H1 (cell line): ENCODE results near the gene ATP11A. TPM values are rescaled to one million over a fixed set of nuclear protein-coding genes. Genes with fewer than 3 reads are reported as not detected.

Experiments
- CTCF ChIA-PET: fragments of 300-600 bp; sonication (Branson Sonifier 250); formaldehyde crosslinking; loops from one replicate; lab custom pipeline; 2021; ENCODE audit not compliant: partially characterized antibody; lab: Charles Lee
- POLR2A ChIA-PET: fragments of 300-600 bp; sonication (Branson Sonifier 250); formaldehyde crosslinking; loops from one replicate; lab custom pipeline; 2021; ENCODE audit warnings: inconsistent platforms; ENCODE audit not compliant: partially characterized antibody; lab: Charles Lee
- DNase-seq, 2 experiments: peaks; one replicate each; pipeline versions ENCODE4 v3.0.0 to v3.0.0-alpha.2; 2010 to 2022; ENCODE audit warnings: low spot score in 2 of 2, low read depth in 1 of 2, mixed read lengths in 1 of 2
- FAIRE-seq: peaks from 2 replicates; lab custom pipeline; 2011; peaks lifted over from hg19 to GRCh38; lab: Jason Lieb, UNC
- H2AFZ ChIP-seq: 2 replicates; pipeline ENCODE4 v1.8.1; 2012; ENCODE audit warnings: low read length, inconsistent platforms
- H2AK5ac ChIP-seq: 2 replicates; pipeline ENCODE4 v1.6.1; 2013; ENCODE audit warnings: low read depth, low read length
- H2BK120ac ChIP-seq: replicated peaks from 2 replicates; pipeline ENCODE3; 2013; ENCODE audit warnings: low read depth, low read length, inconsistent platforms
- H2BK12ac ChIP-seq: 2 replicates; pipeline ENCODE4 v1.6.1; 2013; ENCODE audit warnings: low read depth, low read length
- H2BK15ac ChIP-seq: 2 replicates; pipeline ENCODE4 v1.6.1; 2013; ENCODE audit warnings: low read length
- H2BK20ac ChIP-seq: 2 replicates; pipeline ENCODE4 v1.6.1; 2013; ENCODE audit warnings: low read length
- H2BK5ac ChIP-seq: 2 replicates; pipeline ENCODE4 v1.6.1; 2013; ENCODE audit warnings: low read depth, low read length
- H3K14ac ChIP-seq: 2 replicates; pipeline ENCODE4 v1.6.1; 2013; ENCODE audit warnings: inconsistent platforms; ENCODE audit not compliant: insufficient read length
- H3K18ac ChIP-seq: 2 replicates; pipeline ENCODE4 v1.6.1; 2013; ENCODE audit warnings: low read length; ENCODE audit errors: extremely low read depth
- H3K23ac ChIP-seq: 2 replicates; pipeline ENCODE4 v1.6.1; 2013; ENCODE audit warnings: inconsistent platforms; ENCODE audit not compliant: insufficient read length
- H3K23me2 ChIP-seq: 2 replicates; pipeline ENCODE4 v1.6.1; 2013; ENCODE audit warnings: low read depth, low read length
- H3K27ac ChIP-seq: 2 replicates; pipeline ENCODE4 v1.6.1; 2011; ENCODE audit warnings: low read depth, low read length, inconsistent platforms
- H3K27me3 ChIP-seq, 4 experiments: replicated peaks in 1 of 4; 1 replicate in 1 of 4; 2 replicates in 3 of 4; pipeline versions ENCODE4 v1.6.1 to v1.8.1; 2011 to 2013; ENCODE audit warnings: low read length in 3 of 4, mild to moderate bottlenecking in 3 of 4, inconsistent platforms in 2 of 4, mixed read lengths in 2 of 4, moderate library complexity in 1 of 4; ENCODE audit not compliant: control insufficient read depth in 3 of 4, insufficient read depth in 3 of 4; ENCODE audit errors: extremely low read depth in 1 of 4
- H3K36me3 ChIP-seq, 4 experiments: 2 replicates each; pipeline versions ENCODE4 v1.6.1 to v1.8.1; 2011 to 2013; ENCODE audit warnings: mild to moderate bottlenecking in 4 of 4, low read length in 3 of 4, moderate library complexity in 2 of 4, control low read depth in 1 of 4, inconsistent platforms in 1 of 4; ENCODE audit not compliant: insufficient read depth in 4 of 4, control insufficient read depth in 2 of 4
- H3K4ac ChIP-seq: replicated peaks from 2 replicates; pipeline ENCODE3; 2013; ENCODE audit warnings: low read length, low read depth, mixed read lengths, inconsistent platforms; ENCODE audit not compliant: insufficient read length
- H3K4me1 ChIP-seq, 4 experiments: replicated peaks in 1 of 4; 1 replicate in 1 of 4; 2 replicates in 3 of 4; pipeline versions ENCODE4 v1.6.1 to v1.8.1; 2011 to 2013; ENCODE audit warnings: low read length in 3 of 4, inconsistent platforms in 2 of 4, mixed read lengths in 1 of 4; ENCODE audit not compliant: insufficient read depth in 4 of 4, control insufficient read depth in 3 of 4
- H3K4me2 ChIP-seq, 2 experiments: 2 replicates each; pipeline versions ENCODE4 v1.6.1 to v1.8.1; 2011 to 2013; ENCODE audit warnings: low read depth in 2 of 2, low read length in 2 of 2, control low read depth in 1 of 2, inconsistent platforms in 1 of 2, mild to moderate bottlenecking in 1 of 2; ENCODE audit not compliant: insufficient read depth in 1 of 2
- H3K4me3 ChIP-seq, 4 experiments: fragments of 200-600, 300-600 bp in 1 of 4; sonication (generic), shearing (Covaris generic), sonication (Bioruptor Twin) in 1 of 4; 2 replicates each; pipeline versions ENCODE4 v1.5.1 to v1.8.1; 2011 to 2016; ENCODE audit warnings: low read length in 4 of 4, low read depth in 3 of 4, control low read depth in 2 of 4, inconsistent platforms in 2 of 4, mild to moderate bottlenecking in 2 of 4, mixed read lengths in 1 of 4, moderate library complexity in 1 of 4; ENCODE audit not compliant: insufficient read depth in 2 of 4; ENCODE audit errors: extremely low read depth in 1 of 4
- H3K56ac ChIP-seq: replicated peaks from 2 replicates; pipeline ENCODE3; 2013; ENCODE audit warnings: low read depth, mild to moderate bottlenecking, mixed read lengths, low read length, inconsistent platforms; ENCODE audit not compliant: insufficient read length
- H3K79me1 ChIP-seq: 2 replicates; pipeline ENCODE4 v1.6.1; 2013; ENCODE audit warnings: low read depth, low read length, control low read depth
- H3K79me2 ChIP-seq, 2 experiments: 2 replicates each; pipeline versions ENCODE4 v1.6.1 to v1.8.1; 2012 to 2013; ENCODE audit warnings: low read length in 2 of 2, mild to moderate bottlenecking in 2 of 2, inconsistent platforms in 1 of 2; ENCODE audit not compliant: insufficient read depth in 2 of 2, control insufficient read depth in 1 of 2
- H3K9ac ChIP-seq, 4 experiments: replicated peaks in 1 of 4; 1 replicate in 1 of 4; 2 replicates in 3 of 4; pipeline versions ENCODE4 v1.6.1 to v1.8.1; 2011 to 2013; ENCODE audit warnings: low read depth in 3 of 4, low read length in 3 of 4, control low read depth in 2 of 4, mild to moderate bottlenecking in 2 of 4, moderate library complexity in 2 of 4, inconsistent platforms in 1 of 4; ENCODE audit errors: extremely low read depth in 1 of 4
- H3K9me3 ChIP-seq, 2 experiments: 2 replicates each; pipeline versions ENCODE4 v1.6.1 to v1.8.1; 2012 to 2013; ENCODE audit warnings: mild to moderate bottlenecking in 2 of 2, moderate library complexity in 2 of 2, control low read depth in 1 of 2, inconsistent platforms in 1 of 2, low read depth in 1 of 2, low read length in 1 of 2, mixed read lengths in 1 of 2; ENCODE audit not compliant: insufficient read depth in 2 of 2
- H4K20me1 ChIP-seq, 2 experiments: replicated peaks in 1 of 2; 2 replicates each; pipeline versions ENCODE3 to v1.8.1; 2011 to 2013; ENCODE audit warnings: inconsistent platforms in 2 of 2, low read length in 2 of 2, mild to moderate bottlenecking in 1 of 2; ENCODE audit not compliant: insufficient read depth in 2 of 2, control insufficient read depth in 1 of 2
- H4K5ac ChIP-seq: 2 replicates; pipeline ENCODE4 v1.6.1; 2013; ENCODE audit warnings: low read length, low read depth, mixed read lengths, inconsistent platforms; ENCODE audit not compliant: insufficient read length
- H4K8ac ChIP-seq: 2 replicates; pipeline ENCODE4 v1.8.0; 2013; ENCODE audit warnings: mild to moderate bottlenecking, moderate library complexity, low read length, inconsistent platforms; ENCODE audit not compliant: insufficient read depth; ENCODE audit errors: extremely low read depth
- H4K91ac ChIP-seq: replicated peaks from 2 replicates; pipeline ENCODE3; 2013; ENCODE audit warnings: low read length, mixed read lengths, inconsistent platforms; ENCODE audit not compliant: insufficient read length
- BACH1 ChIP-seq: IDR thresholded peaks from 2 replicates; pipeline ENCODE4 v1.6.1; 2012; ENCODE audit warnings: low read length, improper control_type of control experiment
- CREB1 ChIP-seq: IDR thresholded peaks from 2 replicates; pipeline ENCODE4 v1.6.1; 2012; ENCODE audit warnings: inconsistent platforms
- E2F6 ChIP-seq: IDR thresholded peaks from 2 replicates; pipeline ENCODE4 v1.6.1; 2012; ENCODE audit warnings: inconsistent platforms
- PHF8 ChIP-seq: fragments of 200-600 bp; sonication (generic); conservative IDR thresholded peaks from 2 replicates; pipeline ENCODE4 v1.7.1; 2012; ENCODE audit warnings: low read depth, mild to moderate bottlenecking, inconsistent platforms, low read length, moderate library complexity
- POLR2A ChIP-seq, 2 experiments: IDR thresholded peaks; 1 replicate in 1 of 2; 2 replicates in 1 of 2; pipeline ENCODE4 v1.6.1; 2011; ENCODE audit warnings: low read depth in 2 of 2, low read length in 2 of 2, mild to moderate bottlenecking in 2 of 2; ENCODE audit errors: control extremely low read depth in 1 of 2
- RFX5 ChIP-seq: IDR thresholded peaks from 2 replicates; pipeline ENCODE4 v1.6.1; 2011; ENCODE audit warnings: low read depth, low read length, improper control_type of control experiment, borderline replicate concordance
- SP1 ChIP-seq: IDR thresholded peaks from 2 replicates; pipeline ENCODE4 v1.6.1; 2011; ENCODE audit warnings: low read depth, low read length
- SUZ12 ChIP-seq: fragments of 200-600 bp; sonication (generic); IDR thresholded peaks from 2 replicates; pipeline ENCODE4 v1.6.1; 2012; ENCODE audit warnings: mild to moderate bottlenecking, inconsistent platforms, low read length, moderate library complexity, mixed read lengths
- TCF12 ChIP-seq: IDR thresholded peaks from 2 replicates; pipeline ENCODE4 v1.6.1; 2011; ENCODE audit warnings: low read depth, mild to moderate bottlenecking, low read length
- WGBS, 2 experiments: shearing (Covaris generic) in 1 of 2; methylation state at CpG; one replicate each; pipeline versions ENCODE4 v1.1.6 to v1.1.7; 2013 to 2015; ENCODE audit warnings: low lambda C conversion rate in 2 of 2, mixed read lengths in 2 of 2, inconsistent platforms in 1 of 2, low coverage in 1 of 2, missing lambda C conversion rate in 1 of 2; ENCODE audit not compliant: insufficient replicate concordance in 2 of 2, insufficient coverage in 1 of 2, insufficient read length in 1 of 2; ENCODE audit errors: extremely low coverage in 1 of 2, missing lambda C conversion rate in 1 of 2; 5-methylcytosine and 5-hydroxymethylcytosine counted together
- polyA plus RNA-seq, 7 experiments: library from polyadenylated mRNA; depleted of rRNA in 3 of 7; stranded (reverse) in 5 of 7; unstranded in 2 of 7; fragments of >200 nt in 5 of 7; fragments of 200-250 nt in 2 of 7; gene quantifications; 1 replicate in 5 of 7; 2 replicates in 1 of 7; 4 replicates in 1 of 7; pipeline versions ENCODE4 v1.2.1 to v1.2.3, GENCODE V29; 2011 to 2013; ENCODE audit warnings: missing spikeins in 2 of 7, mixed read lengths in 2 of 7
- total RNA-seq: library from RNA; stranded (reverse); fragmentation: NEBNext Ultra II Directional; extraction: Animal tissue kit (Norgen Biotek cat#: 25700); gene quantifications from 2 replicates; pipeline ENCODE4 v1.2.1, GENCODE V29; 2021
- TF ChIP-seq, protein P1 (sequence below): IDR thresholded peaks from 2 replicates; pipeline ENCODE4 v1.6.1; 2011; ENCODE audit warnings: low read depth, mild to moderate bottlenecking, low read length; ENCODE audit not compliant: insufficient read depth

The ATP11A gene
- total and polyA plus RNA-seq, 2 of the 8 experiments (the other 6 are each of a cell fraction or from before 2014, with no cell fraction given) = 28.8 to 72.9 TPM

GRCh38 chr13:112764864-112765561 is 75.2 kb downstream of the ATP11A start:
- H3K23ac ChIP-seq = no peak overlapping the region
- no peak overlapping the region for H3K4me3 ChIP-seq
- H3K4me2 ChIP-seq = no peak overlapping the region; a peak in 1 of 4 replicates
- no peaks in the 10 kb centered on the region for H3K9me3 ChIP-seq
- FAIRE-seq = no peak
- 87% methylated on average over 19 of the region's 23 CpGs; no CpG with 5 or more reads in 1 of the 2 experiments for WGBS, 2 experiments
- no peak overlapping the region for H2AK5ac ChIP-seq
- no peak overlapping the region for H3K9ac ChIP-seq
- no peaks in the 10 kb centered on the region for H3K36me3 ChIP-seq
- H2BK15ac ChIP-seq = no peak overlapping the region
- peaks cover 3 to 5% of the 10 kb centered on the region in 2 experiments for H4K20me1 ChIP-seq
- no peak overlapping the region for H2BK5ac ChIP-seq
- DNase-seq = no peak
- no peak overlapping the region for H4K5ac ChIP-seq
- no peak overlapping the region for H2BK120ac ChIP-seq
- H2BK12ac ChIP-seq = no peak overlapping the region
- H3K4me1 ChIP-seq = peaks cover 0 to 29% (median 11%) of the 10 kb centered on the region in 4 experiments; a peak in 5 of 7 replicates
- POLR2A ChIA-PET = interaction anchor here (2.3 kb wide), 1 partner anchor 54 kb away, joined by 8 read pairs; no protein-coding TSS in a partner anchor
- H3K79me1 ChIP-seq = peaks cover 7% of the 10 kb centered on the region
- no peaks in the 10 kb centered on the region for H3K23me2 ChIP-seq
- H3K79me2 ChIP-seq = peaks cover 0 to 57% of the 10 kb centered on the region in 2 experiments; a peak in 2 of 4 replicates
- H3K56ac ChIP-seq = no peak overlapping the region
- H3K27ac ChIP-seq = no peak overlapping the region
- no peak overlapping the region for H4K91ac ChIP-seq
- no peak overlapping the region for H2AFZ ChIP-seq
- CTCF ChIA-PET = interaction anchor here (0.9 to 1.3 kb wide), 2 partner anchors 10 to 21 kb away, joined by 3 to 4 read pairs; no protein-coding TSS in a partner anchor
- no peak overlapping the region for H3K4ac ChIP-seq
- H3K27me3 ChIP-seq = no peaks in the 10 kb centered on the region
- H3K18ac ChIP-seq = no peak overlapping the region
- H2BK20ac ChIP-seq = no peak overlapping the region
- no peak overlapping the region for H3K14ac ChIP-seq
- no peak overlapping the region for H4K8ac ChIP-seq
- TF ChIP-seq POLR2A (IDR thresholded peaks at IDR 0.05; ENCODE audit: control extremely low read depth in 1 of 2, low read depth in 2 of 2, low read length in 2 of 2) (no peak), SUZ12 (no peak), RFX5 (no peak), E2F6 (no peak), TCF12 (no peak), PHF8 (no peak), SP1 (no peak), BACH1 (no peak), CREB1 (no peak)
- TF ChIP-seq, protein P1, sequence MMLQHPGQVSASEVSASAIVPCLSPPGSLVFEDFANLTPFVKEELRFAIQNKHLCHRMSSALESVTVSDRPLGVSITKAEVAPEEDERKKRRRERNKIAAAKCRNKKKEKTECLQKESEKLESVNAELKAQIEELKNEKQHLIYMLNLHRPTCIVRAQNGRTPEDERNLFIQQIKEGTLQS = no peak
